H1 (cell line): ENCODE results near the gene KIR2DL1.
"Not testable (repeated sequence)": the region's sequence is repeated elsewhere in the genome, so short reads cannot be mapped to it uniquely, and the experiment has no call there.

Experiments
- BACH1 ChIP-seq: IDR thresholded peaks from 2 replicates; pipeline ENCODE4 v1.6.1; 2012; ENCODE audit warnings: low read length, improper control_type of control experiment
- CEBPB ChIP-seq: IDR thresholded peaks from 2 replicates; pipeline ENCODE4 v1.6.1; 2012; ENCODE audit warnings: low read depth, low read length
- EGR1 ChIP-seq: IDR thresholded peaks from 2 replicates; pipeline ENCODE4 v1.6.1; 2011; ENCODE audit warnings: low read depth, low read length, borderline replicate concordance
- POLR2A ChIP-seq, 2 experiments: IDR thresholded peaks; 1 replicate in 1 of 2; 2 replicates in 1 of 2; pipeline ENCODE4 v1.6.1; 2011; ENCODE audit warnings: low read depth in 2 of 2, low read length in 2 of 2, mild to moderate bottlenecking in 2 of 2; ENCODE audit errors: control extremely low read depth in 1 of 2
- POLR2AphosphoS5 ChIP-seq: IDR thresholded peaks from 2 replicates; pipeline ENCODE4 v1.6.1; 2011; ENCODE audit warnings: low read depth, low read length
- RNF2 ChIP-seq: fragments of 200-900, 300-1000 bp; sonication (generic); IDR thresholded peaks from 2 replicates; pipeline ENCODE4 v1.7.1; 2016; ENCODE audit warnings: borderline replicate concordance, low read depth, mild to moderate bottlenecking, antibody characterized with exemption, low read length; ENCODE audit not compliant: poor library complexity, severe bottlenecking; ENCODE audit errors: missing control alignments
- SP1 ChIP-seq: IDR thresholded peaks from 2 replicates; pipeline ENCODE4 v1.6.1; 2011; ENCODE audit warnings: low read depth, low read length
- TF ChIP-seq, protein P1 (sequence below), 3 experiments: IDR thresholded peaks; 1 replicate in 2 of 3; 2 replicates in 1 of 3; pipeline versions ENCODE4 v1.5.1 to v1.6.1; 2011; ENCODE audit warnings: low read length in 3 of 3, mild to moderate bottlenecking in 3 of 3, inconsistent platforms in 2 of 3, low read depth in 1 of 3, moderate library complexity in 1 of 3; ENCODE audit not compliant: insufficient read depth in 1 of 3; ENCODE audit errors: control extremely low read depth in 1 of 3
- TF ChIP-seq, protein P2 (sequence below): IDR thresholded peaks from 2 replicates; pipeline ENCODE4 v1.6.1; 2012; ENCODE audit warnings: inconsistent platforms
- TF ChIP-seq, protein P3 (sequence below): IDR thresholded peaks from 2 replicates; pipeline ENCODE4 v1.6.1; 2011; ENCODE audit warnings: low read length, improper control_type of control experiment

DNA sequence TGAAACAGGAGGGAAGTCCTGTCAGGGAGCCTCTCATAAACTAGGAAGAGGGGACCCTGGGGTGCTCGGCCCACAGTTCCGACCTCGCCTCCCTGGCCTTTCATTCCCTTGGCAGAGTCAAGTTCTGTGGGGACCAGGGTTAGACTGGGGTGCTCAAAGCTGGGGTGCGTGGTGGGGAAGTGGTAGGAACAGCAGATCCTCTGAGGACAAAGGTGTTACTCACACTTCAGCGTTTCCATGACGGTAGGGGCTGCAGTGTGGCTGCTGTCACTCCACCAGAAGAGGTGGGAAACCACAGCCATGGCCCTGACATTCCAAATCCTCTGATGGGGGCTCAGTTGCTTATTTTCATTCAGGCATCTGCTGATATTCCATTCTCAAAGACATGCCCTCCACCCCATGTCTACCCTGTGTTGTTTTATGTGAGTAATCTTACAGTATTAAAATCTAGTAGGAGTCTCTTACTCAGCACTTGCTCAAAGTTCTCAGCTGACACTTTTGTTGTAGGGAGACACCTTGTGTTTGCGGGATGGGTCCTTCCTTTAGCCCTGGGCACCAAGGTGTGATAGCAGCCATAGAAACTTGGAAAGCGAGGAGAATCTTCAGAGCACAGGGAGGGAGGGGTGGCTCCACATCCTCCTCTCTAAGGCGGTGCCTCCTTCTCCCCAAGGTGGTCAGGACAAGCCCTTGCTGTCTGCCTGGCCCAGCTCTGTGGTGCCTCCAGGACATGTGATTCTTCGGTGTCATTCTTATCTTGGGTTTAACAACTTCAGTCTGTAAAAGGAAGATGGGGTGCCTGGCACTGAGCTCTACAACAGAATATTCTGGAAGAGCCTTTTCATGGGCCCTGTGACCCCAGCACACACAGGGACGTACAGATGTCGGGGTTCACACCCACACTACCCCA is 13.1 kb upstream of the KIR2DL1 start:
- TF ChIP-seq POLR2AphosphoS5; SP1; EGR1; CEBPB; POLR2A (IDR thresholded peaks at IDR 0.05; ENCODE audit: control extremely low read depth in 1 of 2, low read depth in 2 of 2, low read length in 2 of 2); BACH1; RNF2: not testable (repeated sequence)
- TF ChIP-seq, protein P1, sequence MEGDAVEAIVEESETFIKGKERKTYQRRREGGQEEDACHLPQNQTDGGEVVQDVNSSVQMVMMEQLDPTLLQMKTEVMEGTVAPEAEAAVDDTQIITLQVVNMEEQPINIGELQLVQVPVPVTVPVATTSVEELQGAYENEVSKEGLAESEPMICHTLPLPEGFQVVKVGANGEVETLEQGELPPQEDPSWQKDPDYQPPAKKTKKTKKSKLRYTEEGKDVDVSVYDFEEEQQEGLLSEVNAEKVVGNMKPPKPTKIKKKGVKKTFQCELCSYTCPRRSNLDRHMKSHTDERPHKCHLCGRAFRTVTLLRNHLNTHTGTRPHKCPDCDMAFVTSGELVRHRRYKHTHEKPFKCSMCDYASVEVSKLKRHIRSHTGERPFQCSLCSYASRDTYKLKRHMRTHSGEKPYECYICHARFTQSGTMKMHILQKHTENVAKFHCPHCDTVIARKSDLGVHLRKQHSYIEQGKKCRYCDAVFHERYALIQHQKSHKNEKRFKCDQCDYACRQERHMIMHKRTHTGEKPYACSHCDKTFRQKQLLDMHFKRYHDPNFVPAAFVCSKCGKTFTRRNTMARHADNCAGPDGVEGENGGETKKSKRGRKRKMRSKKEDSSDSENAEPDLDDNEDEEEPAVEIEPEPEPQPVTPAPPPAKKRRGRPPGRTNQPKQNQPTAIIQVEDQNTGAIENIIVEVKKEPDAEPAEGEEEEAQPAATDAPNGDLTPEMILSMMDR (IDR thresholded peaks at IDR 0.05; ENCODE audit: control extremely low read depth in 1 of 3, insufficient read depth in 1 of 3, low read depth in 1 of 3, low read length in 3 of 3), result not testable (repeated sequence)
- TF ChIP-seq, protein P2, sequence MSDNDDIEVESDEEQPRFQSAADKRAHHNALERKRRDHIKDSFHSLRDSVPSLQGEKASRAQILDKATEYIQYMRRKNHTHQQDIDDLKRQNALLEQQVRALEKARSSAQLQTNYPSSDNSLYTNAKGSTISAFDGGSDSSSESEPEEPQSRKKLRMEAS, result not testable (repeated sequence)
- TF ChIP-seq, protein P3, sequence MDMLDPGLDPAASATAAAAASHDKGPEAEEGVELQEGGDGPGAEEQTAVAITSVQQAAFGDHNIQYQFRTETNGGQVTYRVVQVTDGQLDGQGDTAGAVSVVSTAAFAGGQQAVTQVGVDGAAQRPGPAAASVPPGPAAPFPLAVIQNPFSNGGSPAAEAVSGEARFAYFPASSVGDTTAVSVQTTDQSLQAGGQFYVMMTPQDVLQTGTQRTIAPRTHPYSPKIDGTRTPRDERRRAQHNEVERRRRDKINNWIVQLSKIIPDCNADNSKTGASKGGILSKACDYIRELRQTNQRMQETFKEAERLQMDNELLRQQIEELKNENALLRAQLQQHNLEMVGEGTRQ, result not testable (repeated sequence)
